Measurements from ENCODE around the gene TUBB.

The TUBB gene

GRCh38 chr6:30743099-30744053 lies 23.2 kb downstream of the TUBB start (continued):
- TF ChIP-seq ZNF23 (tag by site-specific recombination; IDR thresholded peaks at IDR 0.05; ENCODE audit: borderline replicate concordance) (no peak), ZNF791 (tag by site-specific recombination; IDR thresholded peaks at IDR 0.05) (no peak), ZNF488 (tag by site-specific recombination; IDR thresholded peaks at IDR 0.05) (no peak), KLF7 (tag by site-specific recombination; IDR thresholded peaks at IDR 0.05; ENCODE audit: borderline replicate concordance) (no peak), KLF17 (tag by site-specific recombination; IDR thresholded peaks at IDR 0.05) (no peak), AEBP2 (tag by site-specific recombination; IDR thresholded peaks at IDR 0.05; ENCODE audit: borderline replicate concordance) (no peak), ZNF571 (tag by site-specific recombination; IDR thresholded peaks at IDR 0.05) (no peak), GFI1B (tag by site-specific recombination; IDR thresholded peaks at IDR 0.05) (no peak), ZNF501 (tag by site-specific recombination; IDR thresholded peaks at IDR 0.05) (no peak; the same call in 1 of the 2 replicates), ZNF394 (tag by site-specific recombination; IDR thresholded peaks at IDR 0.05; ENCODE audit: borderline replicate concordance) (no peak), PRDM2 (tag by site-specific recombination; IDR thresholded peaks at IDR 0.05; ENCODE audit: borderline replicate concordance) (no peak), ZNF48 (tag by site-specific recombination; IDR thresholded peaks at IDR 0.05) (no peak), ZNF280D (tag by site-specific recombination; IDR thresholded peaks at IDR 0.05) (no peak), ZNF223 (tag by site-specific recombination; IDR thresholded peaks at IDR 0.05) (no peak), PRDM6 (tag by site-specific recombination; IDR thresholded peaks at IDR 0.05) (no peak), MEIS1 (CRISPR knock-in tag; IDR thresholded peaks at IDR 0.05; ENCODE audit: borderline replicate concordance) (no peak), SP3 (tag by site-specific recombination; IDR thresholded peaks at IDR 0.05) (no peak), ZNF624 (tag by site-specific recombination; IDR thresholded peaks at IDR 0.05) (peak; percentile 12; the same call in 1 of the 2 replicates), ZNF670 (tag by site-specific recombination; IDR thresholded peaks at IDR 0.05; ENCODE audit: low read depth) (no peak), ZNF202 (tag by site-specific recombination; IDR thresholded peaks at IDR 0.05; ENCODE audit: borderline replicate concordance) (no peak), ZNF266 (tag by site-specific recombination; IDR thresholded peaks at IDR 0.05; ENCODE audit: low read depth) (no peak), ZNF169 (tag by site-specific recombination; IDR thresholded peaks at IDR 0.05) (no peak), ZBTB20 (tag by site-specific recombination; IDR thresholded peaks at IDR 0.05) (no peak)
